DMS53 (cell line): ENCODE data around the gene CCDC124.
"Not testable (repeated sequence)": the region's sequence is repeated elsewhere in the genome, so short reads cannot be mapped to it uniquely, and the experiment has no call there.

Source experiments
- DNase-seq: peaks from one replicate; lab custom pipeline; 2025; lab: John Stamatoyannopoulos, UW

Gene CCDC124

GRCh38 chr19:17932485-17933338 is at the start of gene CCDC124:
Gene CCDC124 (plus strand): TSS chr19:17933015. CDS start chr19:17936421, 3,406 bp downstream.
- DNase-seq, result peak; percentile 93

- no peak for DNase-seq
These were observed 49.0 kb upstream of the CCDC124 start for GRCh38 chr19:17883627-17884410.

GRCh38 chr19:17886515-17886914 is 46.3 kb upstream of the CCDC124 start:
- DNase-seq, result no peak

- DNase-seq, result not testable (repeated sequence)
These were observed 45.6 kb upstream of the CCDC124 start for GRCh38 chr19:17887221-17887620.

GRCh38 chr19:17888260-17888659 is 44.6 kb upstream of the CCDC124 start:
- no peak for DNase-seq

- no peak for DNase-seq
These were observed 43.1 kb upstream of the CCDC124 start for GRCh38 chr19:17889609-17890214.

- DNase-seq, result no peak
These were observed 39.0 kb upstream of the CCDC124 start for GRCh38 chr19:17893766-17894165.

GRCh38 chr19:17902701-17903100 is 30.1 kb upstream of the CCDC124 start:
- no peak for DNase-seq

GRCh38 chr19:17908244-17908643 is 24.6 kb upstream of the CCDC124 start:
- no peak for DNase-seq

GRCh38 chr19:17909003-17909732 is 23.6 kb upstream of the CCDC124 start:
- DNase-seq, result no peak

GRCh38 chr19:17910791-17911360 is 21.9 kb upstream of the CCDC124 start:
- DNase-seq, result no peak

- peak; percentile 54 for DNase-seq
These were observed 16.7 kb upstream of the CCDC124 start for GRCh38 chr19:17915940-17916593.

- not testable (repeated sequence) for DNase-seq
These were observed 14.7 kb upstream of the CCDC124 start for GRCh38 chr19:17918151-17918550.

- DNase-seq, result peak; percentile 51
These were observed 13.7 kb upstream of the CCDC124 start for GRCh38 chr19:17919122-17919521.

GRCh38 chr19:17920527-17920926 is 12.3 kb upstream of the CCDC124 start:
- DNase-seq, result no peak

GRCh38 chr19:17922138-17922537 is 10.7 kb upstream of the CCDC124 start:
- DNase-seq, result peak; percentile 11

GRCh38 chr19:17926044-17926443 is 6.8 kb upstream of the CCDC124 start:
- no peak for DNase-seq

- no peak for DNase-seq
These were observed 3.8 kb upstream of the CCDC124 start for GRCh38 chr19:17929056-17929455.

- DNase-seq, result no peak
These were observed 1.2 kb upstream of the CCDC124 start for GRCh38 chr19:17931532-17932191.

GRCh38 chr19:17933414-17934129 is 757 bp downstream of the CCDC124 start:
- DNase-seq, result peak; percentile 81
